HG02588 (cell line): ENCODE measurements around the gene TOP1.
"Not testable (repeated sequence)": the region's sequence is repeated elsewhere in the genome, so short reads cannot be mapped to it uniquely, and the experiment has no call there.

ENCODE experiments used
- ATAC-seq: cut with Tn5 transposase; IDR thresholded peaks from one replicate; pipeline ENCODE4 v1.9.1; 2021; ENCODE audit warnings: mild to moderate bottlenecking, moderate library complexity; ENCODE audit not compliant: unreplicated experiment

TOP1 gene

GRCh38 chr20:41123631-41124030, 95.0 kb downstream of the TOP1 start:
- no peak for ATAC-seq

- no peak for ATAC-seq
Measured at GRCh38 chr20:41124451-41125094, 96.0 kb downstream of the TOP1 start.

GRCh38 chr20:41125530-41126457, 97.2 kb downstream of the TOP1 start:
- ATAC-seq, result no peak

- no peak for ATAC-seq
Measured at GRCh38 chr20:41126719-41127118, 98.1 kb downstream of the TOP1 start.

GRCh38 chr20:41128317-41128716, 99.7 kb downstream of the TOP1 start:
- ATAC-seq, result not testable (repeated sequence)

- no peak for ATAC-seq
Measured at GRCh38 chr20:41131594-41132387, 103.2 kb downstream of the TOP1 start.

GRCh38 chr20:41132388-41132775, 103.8 kb downstream of the TOP1 start:
- ATAC-seq, result not testable (repeated sequence)

- peak; percentile 58 for ATAC-seq
Measured at GRCh38 chr20:41133709-41134361, 105.2 kb downstream of the TOP1 start.

GRCh38 chr20:41134362-41135186, 106.0 kb downstream of the TOP1 start:
- no peak for ATAC-seq

- no peak for ATAC-seq
Measured at GRCh38 chr20:41135187-41135887, 106.7 kb downstream of the TOP1 start.

- ATAC-seq, result no peak
Measured at GRCh38 chr20:41135888-41136679, 107.5 kb downstream of the TOP1 start.

- ATAC-seq, result peak; percentile 57
Measured at GRCh38 chr20:41136680-41137613, 108.3 kb downstream of the TOP1 start, which contains the start of gene PLCG1. PLCG1 (plus strand) TSS chr20:41137543; CDS start chr20:41137642, 99 bp downstream.

GRCh38 chr20:41137614-41138474, 109.2 kb downstream of the TOP1 start:
- peak; percentile 2 for ATAC-seq

- no peak for ATAC-seq
Measured at GRCh38 chr20:41138475-41139226, 110.0 kb downstream of the TOP1 start.

GRCh38 chr20:41139227-41140093, 110.8 kb downstream of the TOP1 start:
- ATAC-seq, result no peak
